ENCODE measurements around the gene GOLGA5. TPM values are rescaled to one million over a fixed set of nuclear protein-coding genes. Genes with fewer than 3 reads are reported as not detected.

Gene GOLGA5
- total and polyA plus RNA-seq, 2 of the 8 experiments (the other 6 are each of a cell fraction or from before 2014, with no cell fraction given) = 13.0 to 25.4 TPM

GRCh38 chr14:92866901-92867865 lies 73.1 kb downstream of the GOLGA5 start (continued):
- TF ChIP-seq SIX5 (IDR thresholded peaks at IDR 0.05; ENCODE audit: low read depth, low read length) = no peak
- TF ChIP-seq BACH1 (IDR thresholded peaks at IDR 0.05; ENCODE audit: low read length) = no peak
- TF ChIP-seq SIRT6 (IDR thresholded peaks at IDR 0.05; ENCODE audit: low read length) = no peak
- no peak for TF ChIP-seq ASH2L (IDR thresholded peaks at IDR 0.05; ENCODE audit: low read length)
- no peak for TF ChIP-seq RXRA (IDR thresholded peaks at IDR 0.05; ENCODE audit: insufficient read depth, low read depth, low read length)
- TF ChIP-seq GTF2F1 (IDR thresholded peaks at IDR 0.05; ENCODE audit: borderline replicate concordance, low read depth, low read length) = no peak
